AG10803 (cell line): ENCODE measurements around the gene ZXDC.

Experiments used
- DNase-seq: peaks from one replicate; pipeline ENCODE4 v3.0.0; 2010; ENCODE audit warnings: low read depth
- H3K4me3 ChIP-seq: 2 replicates; pipeline ENCODE4 v1.5.1; 2011; ENCODE audit warnings: mild to moderate bottlenecking, low read length, control low read depth
- TF ChIP-seq, protein P1 (sequence below): conservative IDR thresholded peaks from 2 replicates; pipeline ENCODE4 v1.5.1; 2011; ENCODE audit warnings: mild to moderate bottlenecking, low read length, control low read depth, inconsistent platforms

Gene ZXDC

GRCh38 chr3:126516152-126516935 is 40.7 kb upstream of the ZXDC start:
- no peak overlapping the region for H3K4me3 ChIP-seq
- DNase-seq = no peak
- TF ChIP-seq, protein P1, sequence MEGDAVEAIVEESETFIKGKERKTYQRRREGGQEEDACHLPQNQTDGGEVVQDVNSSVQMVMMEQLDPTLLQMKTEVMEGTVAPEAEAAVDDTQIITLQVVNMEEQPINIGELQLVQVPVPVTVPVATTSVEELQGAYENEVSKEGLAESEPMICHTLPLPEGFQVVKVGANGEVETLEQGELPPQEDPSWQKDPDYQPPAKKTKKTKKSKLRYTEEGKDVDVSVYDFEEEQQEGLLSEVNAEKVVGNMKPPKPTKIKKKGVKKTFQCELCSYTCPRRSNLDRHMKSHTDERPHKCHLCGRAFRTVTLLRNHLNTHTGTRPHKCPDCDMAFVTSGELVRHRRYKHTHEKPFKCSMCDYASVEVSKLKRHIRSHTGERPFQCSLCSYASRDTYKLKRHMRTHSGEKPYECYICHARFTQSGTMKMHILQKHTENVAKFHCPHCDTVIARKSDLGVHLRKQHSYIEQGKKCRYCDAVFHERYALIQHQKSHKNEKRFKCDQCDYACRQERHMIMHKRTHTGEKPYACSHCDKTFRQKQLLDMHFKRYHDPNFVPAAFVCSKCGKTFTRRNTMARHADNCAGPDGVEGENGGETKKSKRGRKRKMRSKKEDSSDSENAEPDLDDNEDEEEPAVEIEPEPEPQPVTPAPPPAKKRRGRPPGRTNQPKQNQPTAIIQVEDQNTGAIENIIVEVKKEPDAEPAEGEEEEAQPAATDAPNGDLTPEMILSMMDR = no peak

- TF ChIP-seq, protein P1 = no peak
These were observed 39.5 kb upstream of the ZXDC start for GRCh38 chr3:126515066-126515706.

GRCh38 chr3:126514161-126514560 is 38.5 kb upstream of the ZXDC start:
- no peak overlapping the region for H3K4me3 ChIP-seq
- DNase-seq = no peak
- TF ChIP-seq, protein P1 = no peak

More at GRCh38 chr3:126515066-126515706, 39.5 kb upstream of the ZXDC start:
- DNase-seq = no peak
- no peak overlapping the region for H3K4me3 ChIP-seq

GRCh38 chr3:126512916-126513650 is 37.4 kb upstream of the ZXDC start:
- TF ChIP-seq, protein P1 = no peak
- no peak overlapping the region for H3K4me3 ChIP-seq
- no peak for DNase-seq

GRCh38 chr3:126512026-126512425 is 36.3 kb upstream of the ZXDC start:
- no peak overlapping the region for H3K4me3 ChIP-seq
- TF ChIP-seq, protein P1 = no peak
- no peak for DNase-seq

DNA sequence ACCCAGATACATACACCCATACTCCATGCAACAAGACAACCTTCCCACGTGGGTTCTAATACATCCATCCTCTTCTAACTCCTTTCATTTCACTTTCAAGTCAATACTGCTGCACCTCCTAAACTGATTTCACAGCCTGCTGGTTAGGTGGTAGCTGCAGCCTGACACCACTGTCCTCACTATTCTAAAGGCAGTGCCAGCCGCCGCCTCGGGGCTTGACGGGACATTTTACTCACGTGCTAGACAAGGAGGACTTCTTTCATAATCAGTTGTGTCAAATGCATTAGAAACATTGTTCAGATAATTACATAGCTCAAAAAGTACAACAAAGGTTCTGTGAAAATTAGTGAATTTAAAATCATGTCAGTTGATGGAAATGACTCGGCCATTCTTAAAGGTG is 35.6 kb upstream of the ZXDC start:
- TF ChIP-seq, protein P1 = no peak
- no peak overlapping the region for H3K4me3 ChIP-seq
- DNase-seq = no peak
